Loucy (cell line): Measurements from ENCODE around the gene KDM6B.
"Not testable (repeated sequence)": the region's sequence is repeated elsewhere in the genome, so short reads cannot be mapped to it uniquely, and the experiment has no call there.

Source experiments
- H2AFZ ChIP-seq: fragments of 200-600 bp; sonication (generic); 2 replicates; pipeline ENCODE4 v1.6.0; 2016; ENCODE audit warnings: antibody characterized with exemption, mild to moderate bottlenecking, low read length, moderate library complexity
- H3F3A ChIP-seq: fragments of 200-600 bp; 2 replicates; pipeline ENCODE4 v1.6.0; 2016; ENCODE audit warnings: antibody characterized with exemption, low read depth, mild to moderate bottlenecking
- H3K27me3 ChIP-seq: fragments of 200-600 bp; sonication (generic); 2 replicates; pipeline ENCODE4 v1.6.1; 2014; ENCODE audit warnings: low read length, mild to moderate bottlenecking; ENCODE audit not compliant: insufficient read depth, poor library complexity, severe bottlenecking
- H3K36me3 ChIP-seq: fragments of 200-600 bp; sonication (generic); 2 replicates; pipeline ENCODE4 v1.6.1; 2016; ENCODE audit warnings: low read length; ENCODE audit not compliant: insufficient read depth
- H3K4me1 ChIP-seq: fragments of 200-600 bp; sonication (generic); 2 replicates; pipeline ENCODE4 v1.5.1; 2014; ENCODE audit warnings: low read length, mild to moderate bottlenecking; ENCODE audit not compliant: insufficient read depth, poor library complexity, severe bottlenecking
- H3K4me2 ChIP-seq: fragments of 200-600 bp; sonication (generic); 2 replicates; pipeline ENCODE4 v1.6.0; 2014; ENCODE audit warnings: antibody characterized with exemption, low read length, low read depth, mild to moderate bottlenecking; ENCODE audit not compliant: poor library complexity, severe bottlenecking
- H3K4me3 ChIP-seq: fragments of 200-600 bp; sonication (generic); 2 replicates; pipeline ENCODE4 v1.5.1; 2014; ENCODE audit warnings: low read length, mild to moderate bottlenecking, mixed read lengths; ENCODE audit not compliant: poor library complexity, severe bottlenecking
- H3K79me2 ChIP-seq: fragments of 200-600 bp; sonication (generic); 2 replicates; pipeline ENCODE4 v1.6.1; 2014; ENCODE audit warnings: low read length; ENCODE audit not compliant: insufficient read depth
- H3K9ac ChIP-seq: fragments of 200-600 bp; sonication (generic); 2 replicates; pipeline ENCODE4 v1.6.0; 2014; ENCODE audit warnings: mild to moderate bottlenecking, low read depth, low read length, moderate library complexity; ENCODE audit not compliant: poor library complexity, severe bottlenecking
- H3K9me2 ChIP-seq: fragments of 200-600 bp; sonication (generic); replicated peaks from 2 replicates; pipeline ENCODE4 v1.6.1; 2016; ENCODE audit warnings: low read depth, low read length, mixed read lengths
- H3K9me3 ChIP-seq: fragments of 200-600 bp; sonication (generic); 2 replicates; pipeline ENCODE4 v1.6.1; 2014; ENCODE audit warnings: mild to moderate bottlenecking, antibody characterized with exemption, low read length, low read depth; ENCODE audit not compliant: insufficient read depth
- H4K20me1 ChIP-seq: fragments of 200-600 bp; sonication (generic); 2 replicates; pipeline ENCODE4 v1.6.0; 2014; ENCODE audit warnings: antibody characterized with exemption, low read length, mild to moderate bottlenecking; ENCODE audit not compliant: insufficient read depth, poor library complexity, severe bottlenecking
- CTCF ChIP-seq: fragments of 200-600 bp; sonication (generic); conservative IDR thresholded peaks from 2 replicates; pipeline ENCODE4 v1.5.1; 2014; ENCODE audit warnings: mild to moderate bottlenecking, antibody characterized with exemption, low read length
- EZH2phosphoT487 ChIP-seq: fragments of 200-600 bp; IDR thresholded peaks from 2 replicates; pipeline ENCODE4 v1.6.1; 2018; ENCODE audit warnings: antibody characterized with exemption, mild to moderate bottlenecking, moderate library complexity, borderline replicate concordance

Gene KDM6B

GRCh38 chr17:7806587-7806986 is 27.4 kb upstream of the KDM6B start:
- H3K9me3 ChIP-seq = no peaks in the 10 kb centered on the region
- no peak overlapping the region for H2AFZ ChIP-seq
- H4K20me1 ChIP-seq = no peaks in the 10 kb centered on the region
- H3K4me2 ChIP-seq = no peak overlapping the region
- H3K9ac ChIP-seq = no peak overlapping the region
- H3K27me3 ChIP-seq = no peaks in the 10 kb centered on the region
- no peaks in the 10 kb centered on the region for H3K36me3 ChIP-seq
- TF ChIP-seq CTCF = no peak
- TF ChIP-seq EZH2phosphoT487 = no peak
- H3K4me3 ChIP-seq = no peak overlapping the region
- no peaks in the 10 kb centered on the region for H3F3A ChIP-seq
- H3K79me2 ChIP-seq = no peaks in the 10 kb centered on the region
- peaks cover 5% of the 10 kb centered on the region for H3K4me1 ChIP-seq
- H3K9me2 ChIP-seq = no peaks in the 10 kb centered on the region

- H3K4me1 ChIP-seq = peaks cover 5% of the 10 kb centered on the region
- no peak overlapping the region for H2AFZ ChIP-seq
- no peaks in the 10 kb centered on the region for H3K9me3 ChIP-seq
- no peak overlapping the region for H3K4me3 ChIP-seq
- no peaks in the 10 kb centered on the region for H3F3A ChIP-seq
- no peak for TF ChIP-seq CTCF
- no peak for TF ChIP-seq EZH2phosphoT487
- no peak overlapping the region for H3K9ac ChIP-seq
- H3K27me3 ChIP-seq = no peaks in the 10 kb centered on the region
- H3K36me3 ChIP-seq = no peaks in the 10 kb centered on the region
- H3K9me2 ChIP-seq = no peaks in the 10 kb centered on the region
- H4K20me1 ChIP-seq = no peaks in the 10 kb centered on the region
- no peaks in the 10 kb centered on the region for H3K79me2 ChIP-seq
- no peak overlapping the region for H3K4me2 ChIP-seq
Observed at GRCh38 chr17:7807206-7807605, 26.8 kb upstream of the KDM6B start.

- Histone ChIP-seq H2AFZ (no peak overlapping the region), H3K4me2 (no peak overlapping the region), H3F3A (no peaks in the 10 kb centered on the region), H3K36me3 (no peaks in the 10 kb centered on the region), H3K9ac (no peak overlapping the region), H4K20me1 (no peaks in the 10 kb centered on the region), H3K4me3 (no peak overlapping the region), H3K79me2 (no peaks in the 10 kb centered on the region), H3K9me2 (no peaks in the 10 kb centered on the region), H3K27me3 (no peaks in the 10 kb centered on the region), H3K4me1 (peaks cover 5% of the 10 kb centered on the region), H3K9me3 (no peaks in the 10 kb centered on the region)
- TF ChIP-seq CTCF (no peak), EZH2phosphoT487 (no peak)
Observed at GRCh38 chr17:7809086-7809790, 24.8 kb upstream of the KDM6B start.

GRCh38 chr17:7809791-7810343 is 24.1 kb upstream of the KDM6B start:
- not testable (repeated sequence) for H3F3A ChIP-seq, H3K9ac ChIP-seq, H3K36me3 ChIP-seq, H3K79me2 ChIP-seq, H3K4me1 ChIP-seq, H3K27me3 ChIP-seq, H4K20me1 ChIP-seq, H3K9me2 ChIP-seq, H3K9me3 ChIP-seq, H2AFZ ChIP-seq, H3K4me2 ChIP-seq, H3K4me3 ChIP-seq
